B cell (primary cell): ENCODE measurements around the gene CAP2.

ENCODE experiments used
- EZH2 ChIP-seq: IDR thresholded peaks from 2 replicates; pipeline ENCODE4 v1.6.1; 2012; ENCODE audit warnings: borderline replicate concordance, low read depth, mild to moderate bottlenecking, moderate library complexity, low read length; ENCODE audit not compliant: insufficient read depth, poor library complexity, severe bottlenecking
- TF ChIP-seq, protein P1 (sequence below): fragments of 200-600 bp; IDR thresholded peaks from one replicate; pipeline ENCODE4 v1.8.0; 2022; ENCODE audit warnings: antibody characterized with exemption, mild to moderate bottlenecking

DNA sequence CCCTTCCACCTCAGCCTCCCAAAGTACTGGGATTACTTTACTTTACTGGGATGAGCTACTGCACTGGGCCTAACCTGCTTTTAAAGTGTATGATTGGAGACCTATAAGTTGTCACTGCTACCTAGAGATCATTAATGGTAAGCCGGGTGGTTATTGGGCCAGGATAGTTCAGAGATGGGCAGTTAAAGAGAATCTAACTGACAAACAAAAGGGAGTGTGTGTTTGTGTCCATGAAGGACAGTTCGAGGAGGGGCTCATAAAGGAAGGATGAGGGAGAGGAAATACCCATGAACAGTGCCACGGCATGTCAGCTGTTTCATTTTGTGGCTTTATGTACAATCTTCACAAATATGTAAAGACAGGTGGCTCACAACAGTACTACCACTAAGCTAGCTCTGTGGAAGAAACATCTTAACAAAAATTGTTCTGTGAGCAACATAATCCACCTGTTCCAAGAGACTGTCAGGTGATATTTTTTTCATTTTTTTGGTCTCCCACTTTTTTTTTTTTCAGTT lies 137.0 kb downstream of the CAP2 start:
- TF ChIP-seq, protein P1, sequence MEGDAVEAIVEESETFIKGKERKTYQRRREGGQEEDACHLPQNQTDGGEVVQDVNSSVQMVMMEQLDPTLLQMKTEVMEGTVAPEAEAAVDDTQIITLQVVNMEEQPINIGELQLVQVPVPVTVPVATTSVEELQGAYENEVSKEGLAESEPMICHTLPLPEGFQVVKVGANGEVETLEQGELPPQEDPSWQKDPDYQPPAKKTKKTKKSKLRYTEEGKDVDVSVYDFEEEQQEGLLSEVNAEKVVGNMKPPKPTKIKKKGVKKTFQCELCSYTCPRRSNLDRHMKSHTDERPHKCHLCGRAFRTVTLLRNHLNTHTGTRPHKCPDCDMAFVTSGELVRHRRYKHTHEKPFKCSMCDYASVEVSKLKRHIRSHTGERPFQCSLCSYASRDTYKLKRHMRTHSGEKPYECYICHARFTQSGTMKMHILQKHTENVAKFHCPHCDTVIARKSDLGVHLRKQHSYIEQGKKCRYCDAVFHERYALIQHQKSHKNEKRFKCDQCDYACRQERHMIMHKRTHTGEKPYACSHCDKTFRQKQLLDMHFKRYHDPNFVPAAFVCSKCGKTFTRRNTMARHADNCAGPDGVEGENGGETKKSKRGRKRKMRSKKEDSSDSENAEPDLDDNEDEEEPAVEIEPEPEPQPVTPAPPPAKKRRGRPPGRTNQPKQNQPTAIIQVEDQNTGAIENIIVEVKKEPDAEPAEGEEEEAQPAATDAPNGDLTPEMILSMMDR = no peak
- TF ChIP-seq EZH2 = no peak
